ENCODE results near the gene ERVK3-1.
A peak's percentile ranks its signal among the peaks of the same experiment; 100 is the strongest.

Gene ERVK3-1

DNA sequence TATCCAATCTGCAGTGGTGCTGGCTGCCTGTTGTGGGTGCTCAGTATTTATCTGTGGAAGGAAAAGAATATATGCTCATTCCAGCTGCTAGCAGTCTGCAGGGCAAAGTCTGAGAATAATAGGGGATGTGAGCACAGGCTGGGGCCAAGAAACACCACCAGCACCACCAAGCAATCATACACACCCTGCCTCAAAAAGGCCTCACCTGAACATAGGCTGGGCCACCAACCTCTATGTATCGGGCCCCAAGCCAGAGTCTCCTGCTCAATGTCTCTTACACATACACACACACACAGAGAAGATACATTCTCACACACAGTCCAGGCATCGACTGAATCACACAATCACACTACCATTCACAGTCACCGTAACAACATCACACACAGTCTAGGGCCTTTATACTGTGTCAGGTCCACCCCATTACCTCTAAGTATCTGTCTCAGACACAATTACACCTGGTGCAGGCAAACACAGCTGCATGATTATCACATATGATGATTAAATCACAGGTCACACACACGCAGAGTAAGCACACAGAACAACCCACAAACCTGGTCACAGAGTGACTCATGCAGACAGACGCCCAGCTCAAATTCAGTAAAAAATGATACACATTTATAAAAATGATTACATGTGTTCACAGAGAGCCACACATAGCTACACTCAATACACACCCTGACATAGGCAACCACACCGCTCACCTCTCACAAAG, 20.3 kb downstream of the ERVK3-1 start:
- Histone ChIP-seq H3K9ac (no peak overlapping the region), H4K20me1 (ENCODE audit: insufficient read depth) (no peaks in the 10 kb centered on the region), H3K27ac (no peak overlapping the region), H3K4me1 (ENCODE audit: low read depth, poor library complexity, severe bottlenecking) (peaks cover 13% of the 10 kb centered on the region), H3K4me3 (IDR thresholded peaks at IDR 0.05; ENCODE audit: insufficient read depth, low read depth, low read length) (no peak overlapping the region), H3K79me2 (ENCODE audit: insufficient read depth, low read depth) (peaks cover 21% of the 10 kb centered on the region), H3K4me2 (peak overlapping the region; percentile 65; the same call in 1 of the 2 replicates), H2AFZ (ENCODE audit: low read depth) (no peak overlapping the region), H3K27me3 (ENCODE audit: insufficient read depth, low read depth) (no peaks in the 10 kb centered on the region), H3K36me3 (ENCODE audit: insufficient read depth) (no peaks in the 10 kb centered on the region)
- TF ChIP-seq, protein P1, sequence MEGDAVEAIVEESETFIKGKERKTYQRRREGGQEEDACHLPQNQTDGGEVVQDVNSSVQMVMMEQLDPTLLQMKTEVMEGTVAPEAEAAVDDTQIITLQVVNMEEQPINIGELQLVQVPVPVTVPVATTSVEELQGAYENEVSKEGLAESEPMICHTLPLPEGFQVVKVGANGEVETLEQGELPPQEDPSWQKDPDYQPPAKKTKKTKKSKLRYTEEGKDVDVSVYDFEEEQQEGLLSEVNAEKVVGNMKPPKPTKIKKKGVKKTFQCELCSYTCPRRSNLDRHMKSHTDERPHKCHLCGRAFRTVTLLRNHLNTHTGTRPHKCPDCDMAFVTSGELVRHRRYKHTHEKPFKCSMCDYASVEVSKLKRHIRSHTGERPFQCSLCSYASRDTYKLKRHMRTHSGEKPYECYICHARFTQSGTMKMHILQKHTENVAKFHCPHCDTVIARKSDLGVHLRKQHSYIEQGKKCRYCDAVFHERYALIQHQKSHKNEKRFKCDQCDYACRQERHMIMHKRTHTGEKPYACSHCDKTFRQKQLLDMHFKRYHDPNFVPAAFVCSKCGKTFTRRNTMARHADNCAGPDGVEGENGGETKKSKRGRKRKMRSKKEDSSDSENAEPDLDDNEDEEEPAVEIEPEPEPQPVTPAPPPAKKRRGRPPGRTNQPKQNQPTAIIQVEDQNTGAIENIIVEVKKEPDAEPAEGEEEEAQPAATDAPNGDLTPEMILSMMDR (conservative IDR thresholded peaks at IDR 0.05; ENCODE audit: low read depth, low read length), result no peak

DNA sequence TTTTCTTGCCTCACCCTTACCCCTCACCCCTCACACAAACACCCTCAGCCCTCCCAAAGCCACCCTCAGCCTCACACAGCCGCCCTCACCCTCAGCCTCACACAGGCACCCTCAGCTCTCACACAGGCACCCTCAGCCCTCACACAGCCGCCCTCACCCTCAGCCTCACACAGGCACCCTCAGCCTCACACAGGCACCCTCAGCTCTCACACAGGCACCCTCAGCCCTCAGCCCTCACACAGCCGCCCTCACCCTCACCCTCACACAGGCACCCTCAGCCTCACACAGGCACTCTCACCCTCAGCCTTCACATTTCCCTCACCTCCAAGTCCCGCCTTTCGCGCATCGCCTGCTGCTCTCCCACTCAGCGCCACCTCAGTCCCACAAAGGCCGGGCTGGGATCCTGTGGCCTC, 21.3 kb downstream of the ERVK3-1 start:
- Histone ChIP-seq H2AFZ (ENCODE audit: low read depth) (peak overlapping the region; percentile 97), H3K27ac (no peak overlapping the region)

DNA sequence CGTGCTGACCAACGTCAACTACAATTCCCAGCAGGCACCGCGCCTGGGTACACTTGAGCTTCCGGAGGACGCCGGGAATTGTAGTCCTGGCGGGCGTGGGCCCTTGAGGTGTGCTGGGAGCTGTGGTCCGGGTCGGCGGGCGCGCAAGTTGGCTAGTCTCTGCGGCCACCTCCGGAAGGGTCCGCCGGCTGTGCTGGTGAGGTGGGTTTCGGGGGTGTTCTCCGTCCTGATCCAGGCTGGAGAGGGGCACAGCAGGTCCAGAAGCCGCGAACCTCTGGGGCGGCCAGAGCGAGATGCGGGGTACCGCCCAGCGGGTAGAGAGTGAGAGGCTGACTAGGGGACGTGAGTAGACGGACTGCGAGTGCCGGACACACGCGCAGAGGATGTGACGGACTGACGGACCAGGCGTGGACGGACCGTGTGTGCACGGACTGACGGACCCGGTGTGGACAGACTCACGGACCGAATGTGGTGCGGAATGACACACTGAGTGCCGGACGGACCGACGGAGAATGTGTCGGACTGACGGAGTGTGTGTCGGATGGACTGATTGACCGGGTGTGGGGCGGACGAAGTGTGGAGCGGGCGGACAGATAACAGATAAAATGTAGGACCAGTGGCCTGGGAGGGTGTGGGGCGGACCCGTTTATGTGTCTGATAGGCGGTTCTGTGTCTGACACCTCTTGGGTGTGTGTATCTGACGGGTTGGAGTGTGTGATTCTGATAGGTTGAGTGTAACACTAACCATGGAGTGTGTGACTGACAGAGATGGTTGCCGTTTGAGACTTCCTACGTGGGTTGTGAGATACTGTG, 21.9 kb downstream of the ERVK3-1 start, which contains the start of gene ZSCAN22:
Gene ZSCAN22 (plus strand): TSS at position 81 of the 813 bp plus-strand sequence. CDS start 7,809 bp downstream, outside the sequence.
- Histone ChIP-seq H4K20me1 (ENCODE audit: insufficient read depth) (no peaks in the 10 kb centered on the region), H3K36me3 (ENCODE audit: insufficient read depth) (no peaks in the 10 kb centered on the region), H3K4me3 (IDR thresholded peaks at IDR 0.05; ENCODE audit: insufficient read depth, low read depth, low read length) (peak within 1 kb of the TSS; percentile 67), H3K9ac (peak within 1 kb of the TSS; percentile 66; the same call in 1 of the 2 replicates), H3K27me3 (ENCODE audit: insufficient read depth, low read depth) (no peaks in the 10 kb centered on the region), H3K27ac (no peak within 1 kb of the TSS; the same call in 1 of the 2 replicates), H3K4me1 (ENCODE audit: low read depth, poor library complexity, severe bottlenecking) (peaks cover 13% of the 10 kb centered on the region), H3K4me2 (peak within 1 kb of the TSS; percentile 65), H3K79me2 (ENCODE audit: insufficient read depth, low read depth) (peaks cover 21% of the 10 kb centered on the region), H2AFZ (ENCODE audit: low read depth) (peak within 1 kb of the TSS; percentile 97)
- TF ChIP-seq, protein P1 (conservative IDR thresholded peaks at IDR 0.05; ENCODE audit: low read depth, low read length), result no peak

More for the DNA sequence above, 21.3 kb downstream of the ERVK3-1 start:
- peak overlapping the region; percentile 67 for H3K4me3 ChIP-seq (IDR thresholded peaks at IDR 0.05; ENCODE audit: insufficient read depth, low read depth, low read length)
- TF ChIP-seq, protein P1 (conservative IDR thresholded peaks at IDR 0.05; ENCODE audit: low read depth, low read length), result no peak
- H4K20me1 ChIP-seq (ENCODE audit: insufficient read depth), result no peaks in the 10 kb centered on the region
- peaks cover 21% of the 10 kb centered on the region for H3K79me2 ChIP-seq (ENCODE audit: insufficient read depth, low read depth)
- peak overlapping the region; percentile 65 for H3K4me2 ChIP-seq
- H3K9ac ChIP-seq, result peak overlapping the region; percentile 66; the same call in 1 of the 2 replicates
- H3K4me1 ChIP-seq (ENCODE audit: low read depth, poor library complexity, severe bottlenecking), result peaks cover 13% of the 10 kb centered on the region
- no peaks in the 10 kb centered on the region for H3K36me3 ChIP-seq (ENCODE audit: insufficient read depth)
- H3K27me3 ChIP-seq (ENCODE audit: insufficient read depth, low read depth), result no peaks in the 10 kb centered on the region

DNA sequence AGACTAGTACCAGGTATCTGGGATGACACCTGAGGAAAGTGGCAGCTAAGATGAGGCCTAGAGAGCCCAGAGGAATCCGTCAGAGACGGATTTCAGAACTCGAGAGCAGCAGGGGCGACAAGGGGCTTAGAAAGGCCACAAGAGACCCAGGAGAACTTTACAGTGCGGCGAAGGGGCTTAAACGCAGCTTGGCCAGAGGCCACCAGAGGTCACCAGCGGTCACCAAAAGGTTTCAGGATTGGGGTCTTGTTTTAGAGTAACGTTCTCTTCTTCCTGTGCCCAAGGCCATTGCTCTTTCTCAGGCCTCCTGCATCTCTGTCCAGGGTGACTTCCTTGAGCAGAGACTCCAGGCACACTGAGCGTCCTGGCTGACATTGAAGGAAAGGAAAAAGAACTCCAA, 23.8 kb downstream of the ERVK3-1 start:
- Histone ChIP-seq H3K4me3 (IDR thresholded peaks at IDR 0.05; ENCODE audit: insufficient read depth, low read depth, low read length) (no peak overlapping the region), H3K4me2 (no peak overlapping the region), H3K9ac (no peak overlapping the region), H3K36me3 (ENCODE audit: insufficient read depth) (no peaks in the 10 kb centered on the region), H3K27ac (no peak overlapping the region), H2AFZ (ENCODE audit: low read depth) (no peak overlapping the region), H4K20me1 (ENCODE audit: insufficient read depth) (no peaks in the 10 kb centered on the region), H3K79me2 (ENCODE audit: insufficient read depth, low read depth) (peaks cover 21% of the 10 kb centered on the region), H3K4me1 (ENCODE audit: low read depth, poor library complexity, severe bottlenecking) (peaks cover 13% of the 10 kb centered on the region), H3K27me3 (ENCODE audit: insufficient read depth, low read depth) (no peaks in the 10 kb centered on the region)
- TF ChIP-seq, protein P1 (conservative IDR thresholded peaks at IDR 0.05; ENCODE audit: low read depth, low read length), result no peak

Data from KMS-11 (cell line).